Fibroblast of the aortic adventitia (primary cell): Measurements from ENCODE around the gene FBLN5. TPM values are rescaled to one million over a fixed set of nuclear protein-coding genes. Genes with fewer than 3 reads are reported as not detected.

Experiments
- DNase-seq: peaks from one replicate; pipeline ENCODE4 v3.0.0-alpha.2; 2010; ENCODE audit warnings: low read depth
- H3K4me3 ChIP-seq: 2 replicates; pipeline ENCODE4 v1.5.1; 2011; ENCODE audit warnings: low read depth, mild to moderate bottlenecking, control low read depth, low read length, moderate library complexity
- total RNA-seq: library from RNA; depleted of rRNA; stranded (reverse); fragments of >200 nt; gene quantifications from 2 replicates; pipeline ENCODE4 v1.2.3, GENCODE V29; 2012; ENCODE audit warnings: low replicate concordance
- TF ChIP-seq, protein P1 (sequence below): IDR thresholded peaks from 2 replicates; pipeline ENCODE4 v1.5.1; 2011; ENCODE audit warnings: mild to moderate bottlenecking, low read length, control low read depth, inconsistent platforms; ENCODE audit not compliant: insufficient read depth

The FBLN5 gene
- total RNA-seq, 1 donor = 137 TPM

DNA sequence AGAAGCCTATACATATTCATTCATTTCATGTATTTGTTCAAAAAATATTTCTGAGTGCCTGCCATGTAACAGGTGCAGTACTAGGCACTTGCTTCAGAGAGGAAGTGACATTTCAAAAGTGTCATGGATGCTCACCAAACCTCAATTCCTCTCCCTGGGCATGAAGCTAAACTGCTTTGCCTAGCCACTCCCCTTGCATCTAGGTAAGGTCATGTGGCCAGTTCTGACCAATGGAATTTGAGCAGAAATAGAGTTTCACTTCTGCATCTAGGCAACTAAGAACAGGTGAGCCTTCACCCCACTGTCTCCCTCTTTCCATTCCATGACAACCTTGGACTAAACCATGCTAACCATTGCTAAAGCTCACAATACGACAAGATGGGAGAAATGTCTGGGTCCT is 107.7 kb downstream of the FBLN5 start:
- TF ChIP-seq, protein P1, sequence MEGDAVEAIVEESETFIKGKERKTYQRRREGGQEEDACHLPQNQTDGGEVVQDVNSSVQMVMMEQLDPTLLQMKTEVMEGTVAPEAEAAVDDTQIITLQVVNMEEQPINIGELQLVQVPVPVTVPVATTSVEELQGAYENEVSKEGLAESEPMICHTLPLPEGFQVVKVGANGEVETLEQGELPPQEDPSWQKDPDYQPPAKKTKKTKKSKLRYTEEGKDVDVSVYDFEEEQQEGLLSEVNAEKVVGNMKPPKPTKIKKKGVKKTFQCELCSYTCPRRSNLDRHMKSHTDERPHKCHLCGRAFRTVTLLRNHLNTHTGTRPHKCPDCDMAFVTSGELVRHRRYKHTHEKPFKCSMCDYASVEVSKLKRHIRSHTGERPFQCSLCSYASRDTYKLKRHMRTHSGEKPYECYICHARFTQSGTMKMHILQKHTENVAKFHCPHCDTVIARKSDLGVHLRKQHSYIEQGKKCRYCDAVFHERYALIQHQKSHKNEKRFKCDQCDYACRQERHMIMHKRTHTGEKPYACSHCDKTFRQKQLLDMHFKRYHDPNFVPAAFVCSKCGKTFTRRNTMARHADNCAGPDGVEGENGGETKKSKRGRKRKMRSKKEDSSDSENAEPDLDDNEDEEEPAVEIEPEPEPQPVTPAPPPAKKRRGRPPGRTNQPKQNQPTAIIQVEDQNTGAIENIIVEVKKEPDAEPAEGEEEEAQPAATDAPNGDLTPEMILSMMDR = no peak
- no peak for DNase-seq
- no peak overlapping the region for H3K4me3 ChIP-seq

DNA sequence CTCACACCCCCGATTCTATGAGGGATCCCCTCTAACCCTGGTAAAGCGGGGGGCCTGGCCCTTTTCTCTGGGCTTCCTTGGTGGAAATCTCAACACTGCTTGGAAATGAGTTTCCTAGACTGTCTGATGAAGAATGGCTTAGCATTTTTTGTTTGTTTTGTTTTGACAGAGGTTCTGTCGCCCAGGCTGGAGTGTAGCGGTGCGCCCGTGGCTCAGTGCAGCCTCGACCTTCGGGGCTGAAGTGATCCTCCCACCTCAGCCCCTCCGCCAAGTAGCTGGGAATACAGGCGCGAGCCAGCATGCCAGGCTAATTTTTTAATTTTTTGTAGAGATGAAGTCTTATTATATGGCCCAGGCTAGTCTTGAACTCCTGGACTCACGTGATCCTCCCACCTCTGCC is 110.4 kb downstream of the FBLN5 start:
- H3K4me3 ChIP-seq = no peak overlapping the region
- no peak for DNase-seq
- TF ChIP-seq, protein P1 = no peak

DNA sequence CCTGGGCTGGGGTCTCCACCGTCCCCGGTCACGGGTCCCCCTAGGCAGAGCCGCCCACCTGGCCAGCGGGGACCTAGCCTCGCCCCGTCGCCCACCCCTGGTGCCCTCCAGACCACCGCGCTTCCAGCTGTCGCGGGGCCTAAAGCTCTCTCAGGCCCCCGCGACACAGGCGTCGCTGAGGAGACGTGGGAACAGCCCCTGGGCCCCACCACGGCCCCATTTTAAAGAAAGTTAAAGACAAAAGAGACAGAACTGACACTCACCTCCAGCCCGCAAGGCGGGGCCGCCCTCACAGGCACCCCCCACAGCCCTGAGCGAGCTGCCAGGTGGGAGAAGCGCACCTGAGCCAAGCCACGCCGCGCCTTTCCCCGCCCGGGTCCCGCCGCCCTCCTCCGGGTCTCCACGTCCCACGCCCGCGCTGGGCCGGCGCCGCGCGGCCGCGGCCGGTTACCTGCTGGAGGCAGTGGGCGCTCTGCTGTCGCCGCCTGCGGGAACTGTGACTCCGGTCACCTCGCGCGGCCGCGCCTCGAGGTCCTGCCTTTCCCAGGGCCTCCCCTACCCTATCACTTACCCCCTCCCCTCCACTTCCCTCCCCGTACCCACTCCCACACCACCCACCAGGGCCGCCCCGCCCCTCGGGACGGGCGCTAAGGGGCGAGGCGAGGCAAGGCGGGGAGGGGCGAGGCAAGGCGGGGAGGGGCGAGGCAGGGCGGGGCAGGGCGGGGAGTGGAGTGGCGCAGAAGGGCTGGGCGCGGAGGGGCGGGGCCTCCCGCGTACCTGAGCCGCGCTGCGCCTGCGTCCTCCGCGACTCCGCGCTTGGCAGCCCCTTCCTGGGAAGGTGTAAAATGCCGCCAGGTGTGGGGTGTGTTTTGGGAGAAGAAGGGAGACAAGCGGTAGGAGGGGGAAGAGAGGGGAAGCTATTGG is 111.3 kb downstream of the FBLN5 start:
- TF ChIP-seq, protein P1 = no peak
- H3K4me3 ChIP-seq = peak overlapping the region; percentile 36

DNA sequence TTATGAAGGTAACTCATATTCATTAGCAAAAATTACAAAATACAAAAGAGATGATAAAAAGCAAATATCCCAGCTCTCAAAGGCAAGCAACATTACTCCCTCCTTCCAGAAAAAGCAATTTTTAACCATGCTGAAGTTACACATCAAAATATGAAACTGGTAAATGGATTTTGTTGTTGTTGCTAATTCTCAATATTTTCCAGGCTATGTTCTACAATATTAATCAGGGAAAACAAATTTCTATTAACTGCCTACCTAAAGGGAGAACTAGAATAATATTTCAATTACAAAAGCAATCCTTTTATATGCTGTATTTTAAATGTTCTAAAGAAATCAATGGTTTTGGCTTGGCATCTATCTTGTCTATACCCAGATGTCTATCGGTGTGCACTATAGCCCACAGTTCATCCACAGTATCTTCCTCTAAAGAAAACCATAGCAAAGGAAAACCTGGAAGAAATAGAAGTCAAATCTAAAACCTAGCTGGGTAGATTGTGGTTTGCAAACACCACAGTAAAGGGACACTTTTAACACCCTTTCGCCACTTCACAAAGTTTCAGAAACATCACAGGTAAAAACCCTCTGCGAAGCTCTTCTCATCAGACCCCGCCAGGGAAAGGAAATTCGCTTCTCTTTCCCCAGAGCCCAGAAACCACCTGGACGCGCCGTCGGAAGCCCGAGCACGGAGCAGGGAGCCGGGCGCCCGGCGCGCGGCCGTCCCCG is 112.1 kb downstream of the FBLN5 start:
- no peak overlapping the region for H3K4me3 ChIP-seq
- TF ChIP-seq, protein P1 = no peak
- DNase-seq = no peak

More for the DNA sequence above, 111.3 kb downstream of the FBLN5 start:
- no peak for DNase-seq

DNA sequence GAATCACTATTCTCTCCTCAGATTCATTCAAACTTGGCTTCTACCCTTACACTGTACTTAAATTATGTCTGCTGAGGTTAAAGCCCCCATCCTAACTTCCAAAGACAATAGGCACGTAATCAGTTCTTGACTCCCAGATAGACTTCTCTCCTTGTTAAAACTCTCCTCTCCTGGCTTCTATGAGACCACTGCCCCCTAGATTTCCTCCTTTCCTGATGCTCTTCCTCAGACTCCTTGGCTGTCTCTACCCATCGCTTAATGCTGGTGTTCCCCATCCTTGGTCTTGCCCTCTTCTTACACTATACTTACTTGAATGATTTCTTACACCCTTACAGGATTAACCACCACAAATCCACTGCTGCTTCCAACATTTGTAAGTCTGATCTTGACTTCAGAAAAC is 112.9 kb downstream of the FBLN5 start:
- TF ChIP-seq, protein P1 = no peak
- H3K4me3 ChIP-seq = no peak overlapping the region
- DNase-seq = no peak

DNA sequence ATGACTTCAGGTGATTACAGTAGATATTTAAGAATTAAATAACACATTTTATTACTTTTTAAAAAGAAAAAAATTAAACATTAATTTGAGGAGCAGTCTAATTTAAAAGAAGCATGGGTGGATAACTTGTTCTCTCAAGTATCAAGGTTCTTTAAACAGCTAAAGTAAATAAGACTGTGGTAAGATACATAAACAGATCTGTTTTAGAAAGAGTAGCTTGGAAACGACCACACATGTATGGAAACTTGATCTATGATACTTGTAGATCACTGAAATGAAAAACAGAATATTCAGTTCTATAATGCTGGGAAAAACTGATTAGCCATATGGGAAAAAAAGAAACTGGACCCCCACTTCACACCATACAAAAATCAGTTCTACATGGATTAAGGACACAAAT is 116.2 kb downstream of the FBLN5 start:
- H3K4me3 ChIP-seq = no peak overlapping the region
- TF ChIP-seq, protein P1 = no peak
- no peak for DNase-seq
